ENCODE data around the gene KHDC1. TPM values are rescaled to one million over a fixed set of nuclear protein-coding genes. Genes with fewer than 3 reads are reported as not detected.

Gene KHDC1
- total and polyA plus RNA-seq, 2 of the 4 experiments (the other 2 are of a cell fraction), result 1.6 to 5.5 TPM

GRCh38 chr6:73286752-73287151 is 23.8 kb upstream of the KHDC1 start:
- in situ Hi-C loops (cut with MboI; ENCODE audit: low sequenced_read_pairs), result loop anchor here (25.0 kb wide), 1 partner anchor 326 kb away; no protein-coding TSS in a partner anchor
- Histone ChIP-seq H2AK9ac (replicated peaks; ENCODE audit: low read depth, low read length, poor library complexity) (no peak overlapping the region), H3K18ac (ENCODE audit: low read depth, low read length) (no peak overlapping the region), H3K14ac (replicated peaks; ENCODE audit: low read depth, low read length) (no peak overlapping the region), H2AFZ (replicated peaks; ENCODE audit: low read length, poor library complexity) (no peak overlapping the region), H3K56ac (ENCODE audit: extremely low read depth, insufficient read depth, low read length) (no peak overlapping the region), H3K4ac (ENCODE audit: low read depth, low read length) (no peak overlapping the region), H2BK15ac (ENCODE audit: low read depth, low read length) (no peak overlapping the region), H4K20me1 (ENCODE audit: insufficient read depth, low read length) (0 out of 2 replicates have a peak, but pooled peaks cover 2% of the 10 kb centered on the region), H3K9ac (ENCODE audit: low read depth, low read length) (no peak overlapping the region), H2AK5ac (ENCODE audit: low read depth, low read length) (no peak overlapping the region), H3K9me3 (ENCODE audit: control insufficient read depth, insufficient read depth, low read length) (no peaks in the 10 kb centered on the region), H3K9me1 (ENCODE audit: insufficient read depth, low read length) (peaks cover 5% of the 10 kb centered on the region), H3K36me3 (ENCODE audit: control insufficient read depth, insufficient read depth, low read length) (no peaks in the 10 kb centered on the region; the same call in 1 of the 2 replicates), H3K27ac (ENCODE audit: insufficient read depth, low read length) (no peak overlapping the region), H3K27me3 (ENCODE audit: control insufficient read depth, insufficient read depth, low read length) (no peaks in the 10 kb centered on the region), H2BK120ac (ENCODE audit: low read depth, low read length) (no peak overlapping the region), H4K5ac (ENCODE audit: low read depth, low read length) (no peak overlapping the region), H3K4me2 (ENCODE audit: low read depth, low read length) (no peak overlapping the region), H4K91ac (ENCODE audit: insufficient read depth, low read depth, low read length) (no peak overlapping the region), H3K79me1 (ENCODE audit: low read depth in 1 of 2, low read length in 2 of 2) (peaks cover 4 to 10% of the 10 kb centered on the region in 2 experiments; a peak in 1 of 4 replicates), H2BK5ac (ENCODE audit: low read depth, low read length, poor library complexity, severe bottlenecking) (no peak overlapping the region), H3K23ac (ENCODE audit: low read depth, low read length) (no peak overlapping the region), H4K8ac (ENCODE audit: low read depth in 2 of 2, low read length in 2 of 2) (no peak overlapping the region), H3K4me3 (ENCODE audit: insufficient read depth, low read depth, low read length) (no peak overlapping the region), H3K4me1 (ENCODE audit: control insufficient read depth, insufficient read depth, low read length) (peaks cover 3% of the 10 kb centered on the region), H2BK20ac (ENCODE audit: low read depth, low read length) (no peak overlapping the region)
- intact Hi-C loops (cut with micrococcal nuclease), result loop anchor here (1.0 kb wide), 1 partner anchor 19 kb away; no protein-coding TSS in a partner anchor
- CTCF ChIA-PET, result no interaction called here
- no TSS peak for BruUV-seq (replicated peaks)
- ATAC-seq (ENCODE audit: low read depth), result no peak
- 94% methylated on average over 2 of the region's 6 CpGs; no CpG with 5 or more reads in 1 of the 2 experiments for WGBS, 2 experiments (ENCODE audit: extremely low coverage in 2 of 2, insufficient read length in 1 of 2)
- dilution Hi-C loops (cut with HindIII; ENCODE audit: low sequenced_read_pairs, unreplicated experiment), result no loop called here
- DNase-seq, result no peak
- TF ChIP-seq CEBPB (IDR thresholded peaks at IDR 0.05; ENCODE audit: low read depth, low read length) (peak; percentile 92), CTCF (conservative IDR thresholded peaks at IDR 0.05; ENCODE audit: low read depth, low read length) (no peak)
- POLR2A ChIA-PET (ENCODE audit: unreplicated experiment), result no interaction called here
